Heart left ventricle (tissue), 13 donors: ENCODE data around the gene PRKG1.

Source experiments
- CTCF ChIP-seq, 12 donors: fragments of 200-600 bp; sonication (generic) in 4 of 12; IDR thresholded peaks; one replicate each; pipeline versions ENCODE4 v1.5.0 to v1.8.0; 2018 to 2022; ENCODE audit warnings: antibody characterized with exemption in 12 of 12, mild to moderate bottlenecking in 5 of 12
- POLR2A ChIP-seq, 2 donors: fragments of 450-650 bp; IDR thresholded peaks; one replicate each; pipeline ENCODE4 v1.6.1; 2017; ENCODE audit warnings: antibody characterized with exemption in 2 of 2, mild to moderate bottlenecking in 2 of 2, moderate library complexity in 2 of 2
- donor health status: ischemic (EF 13 %, LVEDD 7.1; RV severe dilation, severe dysfunction).
- donor health status: DM: no; HTN: yes; CAD: no.
- donor health status: DM: no; HTN: no; CAD: no.
- donor health status: ischemic (EF 25% LVEDD 6.9; RV normal size, moderate dysfunction).
- donor health status: ischemic (EF 25% LVEDD 5.7; RV mildly dilated, moderate dysfunction).
- donor health status: ischemic (EF 35%, LVEDD 5.7; RV mildly dilated, moderate dysfunction).
- donor health status: nonischemic (EF 11% LVEDD 7.7; RV severe dilation, severe dysfunction).
- donor health status: DM: yes; HTN: yes; CAD: no.
- donor health status: PGD.
- donor health status: ischemic (EF 29% LVEDD 5.4; RV normal size, mild dysfunction).
- donor health status: nonischemic (EF 23%, LVEDD 6.1; RV moderate dilation, normal function).

DNA sequence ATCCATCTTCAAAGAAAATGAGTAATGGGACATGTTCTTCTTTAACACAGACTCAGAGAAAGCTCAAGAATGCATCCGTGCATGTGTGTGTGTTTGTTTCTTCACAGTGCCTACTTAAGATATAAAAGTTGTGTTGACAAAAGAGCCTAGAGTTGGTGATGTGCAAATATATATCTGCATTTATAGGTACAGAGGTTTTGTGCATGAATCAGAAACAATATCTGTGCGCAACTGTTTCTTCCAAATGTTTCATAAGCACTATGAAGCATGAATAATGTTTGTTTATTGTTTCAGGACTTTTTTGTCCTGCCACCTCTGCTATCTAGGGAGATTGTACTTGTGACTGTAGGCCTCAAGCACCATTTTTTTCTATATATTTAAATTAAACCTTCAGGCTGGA lies 395.4 kb downstream of the PRKG1 start:
- TF ChIP-seq CTCF (IDR thresholded peaks at IDR 0.05) = no peak
- no peak for TF ChIP-seq POLR2A (IDR thresholded peaks at IDR 0.05)
